Activated CD4-positive, alpha-beta T cell treated with anti-CD3 and anti-CD28 coated beads, Interleukin-2, amount 50 U/mL, for 24 hours (primary cell): Measurements from ENCODE around the gene DSG1.
"Not testable (repeated sequence)": the region's sequence is repeated elsewhere in the genome, so short reads cannot be mapped to it uniquely, and the experiment has no call there.

ENCODE experiments used
- DNase-seq, 2 donors: peaks; one replicate each; pipeline ENCODE4 v3.0.0-alpha.2; 2020; ENCODE audit warnings: low read depth in 1 of 2, low spot score in 1 of 2

The DSG1 gene

DNA sequence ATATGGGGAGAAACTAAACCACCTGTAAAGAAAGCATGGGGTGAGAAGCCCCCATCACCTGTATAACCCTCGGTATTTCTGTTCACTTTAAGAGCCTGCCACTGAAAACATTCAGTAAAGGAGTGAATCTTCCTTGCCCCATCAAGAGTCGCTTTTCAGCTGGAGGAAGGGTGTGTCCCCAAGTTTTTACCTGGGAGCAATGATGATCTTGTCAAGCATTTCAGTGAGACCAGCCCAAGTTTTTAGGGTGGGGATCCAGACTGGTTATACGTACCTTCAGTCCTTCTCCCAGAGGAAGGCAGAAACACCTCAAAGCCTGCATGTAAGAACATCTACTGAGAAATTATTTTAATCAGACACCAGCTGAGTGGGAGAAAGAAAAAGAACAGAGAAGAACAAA, at the start of gene DSG1:
DSG1 (plus strand) TSS at position 301 of the 400 bp plus-strand sequence. CDS start 141 bp downstream, outside the sequence.
- DNase-seq, result no peak

DNA sequence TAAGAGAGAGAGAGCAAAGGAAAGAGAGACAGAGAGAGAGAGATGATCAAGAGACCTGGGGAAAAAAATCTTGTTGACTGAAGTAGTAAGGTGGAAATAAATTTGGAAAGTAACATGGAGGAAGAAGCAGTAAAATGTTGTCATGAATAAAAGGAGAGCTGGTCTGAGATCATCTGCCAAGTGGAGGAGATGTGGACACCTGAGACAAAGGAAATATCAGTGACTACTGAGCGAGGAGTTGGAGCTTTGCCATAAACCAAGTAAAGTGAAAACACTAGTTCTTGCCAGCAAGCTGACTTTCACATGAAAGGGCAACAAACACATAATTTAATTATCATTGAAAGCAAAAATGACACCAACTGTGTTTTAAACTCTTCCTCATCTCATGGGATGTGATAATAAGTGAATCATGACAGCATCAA, 49.0 kb upstream of the DSG1 start:
- DNase-seq, result no peak

DNA sequence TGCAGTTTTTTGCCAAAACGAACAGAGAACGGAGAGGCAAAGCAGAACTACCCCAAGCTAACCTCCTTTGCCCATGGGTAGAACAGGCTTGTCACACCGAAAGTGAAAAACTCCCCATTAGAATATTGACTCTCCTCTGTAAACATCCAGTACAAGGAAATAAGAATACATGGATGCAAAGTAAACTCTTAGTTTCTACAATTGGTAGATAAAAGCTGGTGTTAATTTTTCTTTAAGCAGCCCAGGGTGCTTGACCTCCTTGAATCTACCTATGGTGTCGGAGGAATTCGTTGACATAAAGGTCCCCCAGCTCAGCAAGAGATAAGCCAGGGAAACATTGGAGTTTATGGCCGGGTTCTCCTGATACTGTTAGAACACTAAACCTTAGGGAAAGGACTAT, 48.4 kb upstream of the DSG1 start:
- DNase-seq, result no peak

DNA sequence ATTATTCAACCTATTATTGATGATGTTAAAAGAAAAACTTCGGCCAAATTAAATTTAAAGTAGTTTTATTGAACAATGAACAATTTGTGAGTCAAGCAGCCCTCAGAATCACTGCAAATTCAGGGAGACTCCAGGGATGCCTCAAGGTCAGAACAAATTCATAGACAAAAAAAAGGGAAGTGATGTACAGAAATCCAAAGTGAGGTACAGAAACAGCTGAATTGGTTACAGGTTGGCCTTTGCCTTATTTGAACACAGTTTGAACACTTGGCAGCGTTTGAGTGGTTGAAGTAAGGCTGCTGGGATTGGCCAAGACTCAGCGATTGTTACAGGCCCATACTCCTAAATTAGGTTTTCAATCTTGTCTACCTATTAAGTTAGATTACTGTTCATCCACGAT, 47.4 kb upstream of the DSG1 start:
- DNase-seq, result no peak

DNA sequence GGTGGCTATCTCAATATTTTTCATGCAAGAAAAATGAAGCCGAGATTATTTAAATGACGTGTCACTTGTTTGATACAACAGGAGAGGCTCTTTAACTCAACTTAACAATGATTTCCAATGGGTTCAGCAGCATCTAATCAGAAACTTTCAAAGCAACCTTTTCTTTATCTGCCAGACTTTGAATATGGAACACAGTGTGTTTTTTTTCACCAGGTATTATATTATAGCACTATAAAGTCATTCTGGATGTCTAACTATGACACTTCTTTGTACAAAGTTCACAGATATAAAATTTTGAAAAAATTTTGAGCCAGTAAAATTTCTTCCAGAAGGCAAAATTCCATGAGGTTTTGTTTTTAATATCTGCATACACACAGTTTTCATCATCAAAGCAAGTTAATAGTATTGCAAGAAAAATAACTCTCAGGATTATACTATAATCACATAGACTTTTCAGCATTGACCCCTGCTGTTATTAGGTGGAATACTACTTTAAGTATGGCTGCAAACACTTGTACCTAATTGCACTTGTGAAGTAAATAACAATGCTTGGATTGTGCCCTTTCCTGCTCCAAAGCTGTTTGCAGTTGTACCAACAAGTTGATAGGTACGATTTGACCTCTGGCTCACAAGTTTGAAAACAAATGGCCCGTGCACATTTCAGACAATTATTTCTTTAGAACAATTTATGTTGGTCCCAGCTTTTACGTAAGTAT, 44.0 kb upstream of the DSG1 start:
- no peak for DNase-seq

DNA sequence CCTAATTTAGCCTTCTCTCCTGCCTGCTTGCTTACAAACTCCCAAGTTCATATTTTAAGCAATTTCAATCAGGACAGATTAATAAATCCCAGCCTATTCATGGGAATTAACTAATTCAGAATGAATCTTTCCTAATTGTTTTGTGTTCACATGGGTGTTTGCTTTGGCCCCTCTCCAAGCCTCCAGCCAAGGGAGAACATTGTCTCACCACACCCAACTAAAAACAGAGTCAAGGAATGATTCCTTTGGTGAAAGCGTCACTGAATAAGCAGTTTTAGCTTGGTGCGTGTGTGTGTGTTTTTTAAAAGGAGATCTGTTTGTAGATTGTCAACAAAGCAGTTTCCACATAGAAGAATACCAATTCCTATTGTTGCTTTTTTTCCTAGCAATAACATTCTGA, 43.0 kb upstream of the DSG1 start:
- DNase-seq, result no peak

DNA sequence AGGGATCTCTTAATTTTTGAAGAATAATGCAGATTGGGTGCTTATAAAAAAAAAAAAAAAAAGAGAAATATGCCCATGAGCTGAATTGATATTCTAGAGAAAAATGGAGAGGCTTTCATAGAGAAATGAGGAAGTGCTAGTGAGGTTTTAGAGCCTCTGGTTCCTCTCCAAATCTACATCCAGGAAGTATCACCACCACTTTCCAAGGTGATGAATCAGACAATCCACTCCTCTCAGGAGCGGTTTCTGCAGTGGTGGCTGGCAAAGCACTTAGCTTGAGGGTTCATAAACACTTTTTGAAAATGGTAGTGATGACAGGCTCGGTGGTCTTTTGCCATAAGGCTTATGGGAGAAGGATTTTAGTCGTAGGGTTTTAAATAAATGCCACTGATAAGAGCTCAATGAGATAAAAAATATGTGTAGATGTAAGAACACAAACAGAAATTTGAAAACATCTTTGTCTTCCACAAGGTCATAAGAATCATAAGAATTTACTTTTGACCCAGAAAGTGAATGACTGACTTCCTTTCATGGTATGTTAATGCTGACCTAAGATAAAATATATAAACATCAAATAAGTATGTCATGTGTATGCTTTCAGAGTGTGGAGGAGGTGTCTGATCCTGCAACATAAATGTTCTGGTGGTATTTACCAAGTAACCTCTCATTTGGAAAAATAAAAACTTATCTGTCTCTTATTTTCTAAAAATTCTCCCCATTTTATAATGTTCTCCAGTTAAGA, 42.1 kb upstream of the DSG1 start:
- DNase-seq, result no peak

DNA sequence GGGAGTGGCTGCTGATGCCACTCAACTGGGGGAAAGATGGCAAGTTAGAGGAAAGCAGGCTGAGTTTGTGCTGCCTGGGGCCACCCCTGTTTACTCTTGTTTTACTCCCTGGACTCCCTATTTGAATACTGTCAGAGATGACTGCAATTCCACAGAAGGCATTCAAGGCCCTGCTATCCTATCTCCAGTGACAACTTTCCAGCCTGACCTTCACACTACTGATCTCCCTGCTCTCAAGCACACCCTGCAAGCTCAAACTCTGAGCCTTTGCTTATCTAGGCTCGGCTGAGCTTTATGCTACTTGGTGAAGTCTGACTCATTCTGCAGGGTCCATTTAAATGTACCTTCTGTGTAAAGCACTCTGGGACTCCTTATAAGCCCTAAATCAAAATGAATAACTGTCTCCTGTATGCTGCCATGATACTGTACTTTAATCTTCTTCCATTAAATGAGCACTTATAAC, 39.3 kb upstream of the DSG1 start:
- DNase-seq, result no peak

DNA sequence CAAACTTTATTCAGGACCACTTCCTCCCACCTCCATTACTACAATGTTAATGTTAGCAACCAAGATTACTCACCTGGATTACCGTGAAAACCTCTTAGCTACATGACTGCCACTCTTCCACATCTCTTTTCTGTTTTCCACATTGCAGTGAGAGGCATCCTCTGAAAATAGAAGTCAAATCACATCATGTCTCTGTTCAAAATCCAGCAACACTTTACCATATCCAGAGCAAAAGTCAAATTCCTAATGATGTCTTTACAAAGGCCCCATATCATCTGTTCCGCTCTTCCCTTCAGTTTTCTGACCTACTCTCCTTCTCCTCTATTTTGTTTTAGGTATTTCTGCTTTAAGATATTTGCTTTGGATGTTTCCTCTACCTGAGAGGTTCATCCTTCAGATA, 37.5 kb upstream of the DSG1 start:
- DNase-seq, result no peak

DNA sequence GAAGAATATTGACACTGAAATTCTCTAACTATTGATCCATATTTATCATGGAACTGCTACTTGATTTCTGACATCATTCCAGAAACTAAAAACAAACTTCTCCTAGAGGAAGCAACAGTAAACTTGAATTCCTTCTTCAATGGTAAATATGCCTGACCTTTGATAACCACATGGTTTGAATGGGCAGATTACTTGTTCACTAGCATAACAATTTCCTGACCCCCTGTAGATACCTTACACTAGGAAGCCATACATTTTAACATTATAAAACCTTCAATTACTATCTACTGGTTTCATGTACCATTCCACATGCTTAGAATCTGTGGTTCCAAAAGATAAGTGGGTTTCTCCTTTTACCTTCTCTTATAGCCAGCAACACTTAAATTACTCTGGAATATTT, 36.5 kb upstream of the DSG1 start:
- no peak for DNase-seq

DNA sequence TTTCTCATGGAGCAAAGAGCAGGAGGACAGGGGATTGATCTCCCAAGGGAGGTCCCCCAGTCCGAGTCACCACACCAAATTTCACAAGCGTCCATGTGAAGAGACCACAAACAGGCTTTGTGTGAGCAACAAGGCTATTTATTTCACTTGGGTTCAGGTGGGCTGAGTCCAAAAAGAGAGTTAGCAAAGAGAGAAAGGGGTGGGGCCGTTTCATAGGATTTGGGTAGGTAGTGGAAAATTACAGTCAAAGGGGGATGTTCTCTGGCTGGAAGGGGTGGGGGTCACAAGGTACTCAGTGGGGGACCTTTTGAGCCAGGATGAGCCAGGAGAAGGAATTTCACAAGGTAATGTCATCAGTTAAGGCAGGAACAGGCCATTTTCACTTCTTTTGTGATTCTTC, 28.5 kb upstream of the DSG1 start:
- DNase-seq, result not testable (repeated sequence)

DNA sequence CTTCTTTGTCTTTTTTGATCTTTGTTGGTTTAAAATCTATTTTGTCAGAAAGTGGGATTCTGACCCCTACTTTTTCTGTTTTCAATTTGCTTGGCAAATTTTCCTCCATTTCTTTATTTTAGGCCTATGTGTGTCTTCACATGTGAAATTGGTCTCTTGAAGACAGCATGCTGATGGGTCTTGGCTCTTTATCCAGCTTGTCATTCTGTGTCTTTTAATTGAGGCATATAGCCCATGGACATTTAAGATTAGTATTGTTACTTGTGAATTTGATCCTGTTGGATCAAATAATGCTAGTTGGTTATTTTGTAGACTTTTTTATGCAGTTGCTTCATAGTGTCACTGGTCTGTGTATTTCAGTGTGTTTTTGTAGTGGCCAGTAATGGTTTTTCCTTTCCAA, 26.3 kb upstream of the DSG1 start:
- no peak for DNase-seq

DNA sequence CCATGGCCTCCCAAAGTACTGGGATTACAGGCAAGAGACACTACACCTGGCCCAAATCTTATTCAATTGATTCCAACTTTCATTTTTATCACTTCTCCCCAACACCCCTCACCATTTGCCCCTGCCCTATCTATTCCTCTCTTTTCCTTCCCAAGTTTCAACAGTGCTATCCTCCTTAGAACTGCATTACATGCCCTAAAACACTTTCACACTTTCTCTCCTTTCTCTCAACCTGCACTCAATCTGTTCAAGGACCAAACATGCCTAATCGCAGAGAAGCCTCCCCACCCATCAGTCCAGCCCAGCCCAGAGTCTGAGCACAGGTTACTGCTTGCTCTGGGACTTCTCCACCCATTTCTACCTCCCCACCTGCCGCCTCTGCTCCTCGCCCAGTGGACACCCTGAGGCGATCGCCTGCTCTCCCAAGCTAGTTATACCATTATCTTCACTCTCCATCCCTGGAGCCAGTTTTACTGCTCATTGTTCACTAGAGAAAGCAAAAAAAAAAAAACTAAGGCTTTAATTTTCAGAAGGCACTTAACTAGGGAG, 23.7 kb upstream of the DSG1 start:
- DNase-seq, result no peak

DNA sequence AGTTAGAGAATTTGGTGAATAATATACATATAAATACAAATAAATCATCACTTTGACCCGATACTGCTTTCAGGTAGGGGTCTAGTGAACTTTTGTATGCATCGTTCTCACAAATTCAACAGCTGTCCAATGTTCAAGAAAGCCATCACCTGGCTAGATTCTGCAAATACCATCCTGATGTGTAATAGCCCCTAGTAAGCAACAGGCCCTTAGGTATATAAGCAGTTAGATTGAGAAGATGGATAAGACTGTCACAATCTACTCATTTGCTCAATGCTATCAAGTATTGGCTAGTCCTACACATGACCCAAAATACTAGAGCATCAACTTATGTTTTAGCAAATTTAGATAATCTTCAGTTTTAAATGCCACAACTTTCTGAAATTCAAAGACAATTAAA, 20.7 kb upstream of the DSG1 start:
- no peak for DNase-seq

DNA sequence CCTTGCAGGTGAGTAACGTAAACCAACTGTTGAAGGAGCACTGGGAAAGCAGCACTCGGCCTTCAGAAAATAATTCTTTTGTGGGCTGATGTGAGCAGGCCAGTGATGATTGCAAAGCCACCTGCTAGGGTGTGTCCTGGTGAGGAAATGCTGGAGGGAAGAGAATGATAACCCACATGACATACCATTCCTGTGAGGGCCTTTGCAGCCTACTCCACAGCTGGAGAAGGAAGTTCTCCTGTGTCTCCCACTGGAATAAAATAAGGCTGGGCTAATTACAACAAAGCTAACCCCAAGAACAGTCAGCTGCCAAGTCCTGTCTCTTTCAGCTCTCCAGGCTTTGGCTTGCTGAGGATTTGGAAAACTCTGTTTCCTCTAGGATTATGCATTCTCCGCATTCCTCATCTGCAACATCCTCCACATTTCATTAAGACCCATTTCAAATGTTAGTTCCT, 16.7 kb upstream of the DSG1 start:
- DNase-seq, result no peak

DNA sequence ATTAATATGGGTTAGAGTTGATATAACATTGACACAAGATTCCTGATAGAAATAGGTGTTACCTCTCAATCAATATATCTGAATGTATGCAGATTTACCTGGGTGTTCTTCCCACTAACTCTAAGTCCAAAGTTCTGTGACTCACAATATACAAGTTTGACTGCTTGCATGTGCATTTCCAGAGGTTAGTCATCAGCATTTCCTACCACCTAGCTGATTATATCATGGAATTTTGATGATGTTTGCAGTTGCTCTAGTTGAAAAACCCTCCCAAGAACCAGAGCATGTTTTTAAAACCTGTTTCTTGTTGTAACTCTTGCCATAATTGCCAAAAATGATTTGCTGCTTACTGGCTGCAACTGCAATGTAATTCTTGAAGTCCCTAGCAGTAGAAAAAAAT, 15.0 kb upstream of the DSG1 start:
- DNase-seq, result no peak

DNA sequence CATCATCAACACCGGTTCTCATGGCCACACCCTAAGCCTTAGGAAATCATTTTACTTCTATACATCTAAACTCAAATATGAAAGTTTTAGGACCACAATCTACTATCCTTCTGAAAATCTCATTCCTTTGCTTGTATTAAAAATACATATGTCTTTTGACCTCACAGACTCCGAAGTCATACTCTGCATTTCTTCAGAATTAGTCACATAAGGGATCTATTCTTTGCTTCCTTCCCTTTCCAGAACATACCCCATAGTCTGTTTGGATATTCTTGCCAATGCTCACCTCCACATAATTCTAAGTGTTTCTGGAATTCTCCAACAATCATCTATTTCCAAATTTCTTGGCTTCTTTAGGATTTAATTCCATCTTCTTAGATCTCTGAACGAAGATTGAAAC, 14.2 kb upstream of the DSG1 start:
- no peak for DNase-seq

DNA sequence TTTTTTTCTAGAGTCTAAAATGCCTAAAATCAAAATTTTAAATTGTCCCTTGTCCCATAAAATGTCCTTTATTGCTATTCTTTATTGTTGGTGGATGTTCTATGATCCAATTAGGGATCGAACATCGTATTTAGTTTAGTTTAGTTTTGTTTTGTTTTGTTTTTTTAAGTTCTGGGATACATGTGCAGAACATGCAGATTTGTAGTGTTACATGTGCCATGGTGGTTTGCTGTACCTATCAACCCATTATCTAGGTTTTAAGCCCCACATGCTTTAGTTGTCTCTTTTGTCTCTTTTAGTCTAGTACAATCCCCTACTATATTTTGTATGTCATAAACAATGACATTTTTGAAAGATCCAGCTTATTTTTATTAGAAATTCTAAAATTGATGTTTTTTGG, 8.8 kb upstream of the DSG1 start:
- no peak for DNase-seq

DNA sequence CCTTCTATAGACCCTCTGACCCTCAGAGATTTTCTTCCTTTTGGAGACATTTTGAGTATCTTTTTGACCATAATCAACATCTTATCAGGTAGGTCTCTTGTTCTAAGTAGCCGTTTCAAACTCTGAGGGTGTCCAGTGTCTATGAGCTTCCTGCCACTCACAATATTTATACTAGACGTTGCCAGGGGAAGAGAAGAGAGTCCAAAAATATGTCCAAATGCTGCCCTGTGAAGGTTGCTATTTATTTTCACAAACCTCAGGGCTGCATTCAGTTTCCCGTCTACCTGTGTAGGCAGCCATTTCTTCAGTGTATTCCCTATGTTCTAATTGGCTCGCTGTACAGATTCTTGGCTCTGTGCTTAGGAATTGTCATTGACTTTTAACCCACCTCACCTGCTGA, 986 bp upstream of the DSG1 start:
- DNase-seq, result no peak

DNA sequence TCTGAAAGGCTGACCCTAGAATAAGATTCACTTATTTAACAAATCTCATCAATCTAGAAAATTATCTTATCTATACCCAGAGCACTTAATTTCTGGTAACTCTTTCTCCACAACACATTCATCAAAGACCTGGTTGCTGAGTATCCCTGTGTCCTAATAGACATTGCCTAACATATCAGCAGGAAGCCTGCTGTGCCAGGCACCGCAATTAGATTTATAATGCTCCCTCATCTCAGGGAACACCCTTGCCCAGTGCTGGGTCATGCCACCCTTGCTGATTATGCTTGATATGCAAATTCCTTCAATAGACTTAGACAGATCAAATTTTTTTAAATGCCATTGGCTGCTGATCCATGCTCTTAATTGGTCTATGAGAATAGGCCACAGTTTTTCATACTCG, 3.8 kb downstream of the DSG1 start:
- DNase-seq, result no peak

DNA sequence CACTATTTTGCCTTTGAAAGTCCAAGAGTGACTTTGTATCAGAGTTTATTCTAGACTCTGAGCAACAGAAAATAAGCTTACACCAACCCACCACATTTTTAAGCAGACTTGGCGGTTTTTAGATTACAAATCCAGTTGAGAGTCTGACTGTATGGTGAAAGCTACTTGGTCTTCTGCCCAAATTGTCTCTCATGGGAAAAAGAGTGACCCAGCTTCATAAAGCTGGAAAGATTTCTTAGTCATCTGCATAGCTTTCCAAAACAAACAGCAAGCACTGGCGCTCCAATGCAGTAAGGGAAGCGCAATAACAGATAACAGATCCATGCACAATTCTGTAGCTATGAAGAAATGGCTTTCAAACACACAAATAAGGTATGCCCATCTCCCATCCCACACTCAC, 7.1 kb downstream of the DSG1 start:
- DNase-seq, result no peak

DNA sequence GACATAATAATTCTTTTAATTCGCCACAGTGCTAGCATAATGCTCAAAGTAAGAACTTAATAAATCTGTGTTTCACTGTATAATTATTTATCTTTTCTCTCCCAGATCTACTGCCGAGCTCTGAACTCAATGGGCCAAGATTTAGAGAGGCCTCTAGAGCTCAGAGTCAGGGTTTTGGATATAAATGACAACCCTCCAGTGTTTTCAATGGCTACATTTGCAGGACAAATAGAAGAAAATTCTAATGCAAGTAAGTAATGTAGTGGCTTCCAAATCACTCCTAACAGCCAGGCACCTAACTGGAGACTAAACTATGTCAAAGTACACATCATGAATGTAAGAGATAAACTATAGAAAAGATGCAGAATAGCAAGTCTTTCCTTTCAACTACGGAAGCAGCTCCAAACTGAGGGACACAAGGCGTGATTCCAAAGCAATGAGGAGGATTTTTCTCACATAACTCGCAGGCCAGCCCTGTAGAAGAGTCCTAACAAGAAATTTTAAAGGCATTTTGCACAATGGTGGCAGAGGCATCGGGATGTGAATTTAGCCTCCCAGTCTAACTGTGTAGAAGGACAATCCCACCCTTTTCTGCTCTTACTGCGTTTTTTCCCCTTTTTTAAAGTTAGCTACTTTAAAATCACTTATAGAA, 12.0 kb downstream of the DSG1 start:
- no peak for DNase-seq
